Measurements from ENCODE around the gene ELL3. TPM values are rescaled to one million over a fixed set of nuclear protein-coding genes. Genes with fewer than 3 reads are reported as not detected.
"Not testable (repeated sequence)": the region's sequence is repeated elsewhere in the genome, so short reads cannot be mapped to it uniquely, and the experiment has no call there.

Gene ELL3
- total RNA-seq, 1 experiment from 2014 or later, result 2.0 TPM

DNA sequence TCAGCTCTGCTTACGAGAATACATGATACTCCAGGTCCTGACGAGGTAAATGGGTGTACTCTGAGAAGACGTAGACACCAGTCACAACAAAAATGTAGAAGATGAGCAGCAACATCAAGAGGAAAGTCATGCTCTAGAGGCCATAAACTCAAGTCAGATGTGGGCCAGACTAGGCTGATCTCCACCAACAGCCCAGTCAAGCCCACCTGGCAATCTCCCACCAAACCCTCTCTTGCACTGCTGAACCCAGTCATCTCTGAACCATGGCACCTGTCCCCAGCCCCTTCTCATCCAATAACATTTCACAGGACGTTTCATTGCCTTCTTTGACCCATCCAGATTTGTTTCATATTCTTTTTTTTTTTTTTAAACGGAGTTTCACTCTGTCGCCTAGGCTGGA, 41.4 kb downstream of the ELL3 start:
- Mint-ChIP-seq H3K27me3 (ENCODE audit: unreplicated experiment) (no peaks in the 10 kb centered on the region), H3K27ac (ENCODE audit: unreplicated experiment) (no peak overlapping the region)
- no peak for TF ChIP-seq CTCF (IDR thresholded peaks at IDR 0.05; ENCODE audit: unreplicated experiment)

DNA sequence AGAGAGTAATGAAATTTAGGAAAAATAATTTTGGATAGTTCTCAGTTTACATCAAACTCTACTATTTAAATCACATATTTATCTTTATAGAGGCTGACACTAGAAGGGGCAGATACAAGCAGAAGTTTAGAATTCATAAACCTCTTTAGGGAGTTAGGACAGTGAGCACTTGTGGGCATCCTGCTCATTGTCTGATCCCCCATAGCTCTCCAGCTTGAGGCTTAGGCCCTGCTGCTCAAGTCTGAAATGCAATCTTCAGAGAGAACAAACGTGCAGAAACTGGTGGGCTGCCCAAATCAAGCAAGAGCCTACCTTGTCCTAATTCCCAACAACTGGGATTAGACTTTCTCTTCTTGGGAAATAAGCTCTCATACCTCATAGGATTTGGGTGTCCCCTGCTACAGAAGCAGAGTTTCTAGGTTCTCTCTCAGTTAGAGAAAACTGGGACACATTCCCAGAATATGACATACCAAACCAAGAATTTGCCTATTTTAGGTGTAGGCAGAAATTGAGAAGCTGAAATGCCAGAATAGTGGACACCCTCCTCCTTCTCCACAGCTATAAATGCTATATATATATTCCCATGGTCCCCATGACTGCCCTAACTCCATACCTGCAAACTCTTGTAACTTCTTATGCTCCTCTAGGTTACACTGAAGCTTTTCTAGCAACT, 48.6 kb downstream of the ELL3 start:
- H3K9me3 Mint-ChIP-seq (ENCODE audit: low read depth, unreplicated experiment); BruUV-seq (replicated peaks); CTCF ChIA-PET; H3K36me3 Mint-ChIP-seq (ENCODE audit: insufficient read depth, unreplicated experiment); H3K4me3 Mint-ChIP-seq (ENCODE audit: low read depth, unreplicated experiment); DNase-seq; H3K4me1 Mint-ChIP-seq (ENCODE audit: low read depth, unreplicated experiment); H3K27ac Mint-ChIP-seq (ENCODE audit: unreplicated experiment); intact Hi-C loops (cut with micrococcal nuclease; ENCODE audit: unreplicated experiment): not testable (repeated sequence)
- H3K27me3 Mint-ChIP-seq (ENCODE audit: unreplicated experiment), result peaks cover 23% of the 10 kb centered on the region

More for the DNA sequence above, 41.4 kb downstream of the ELL3 start:
- Mint-ChIP-seq H3K4me3 (ENCODE audit: low read depth, unreplicated experiment) (no peak overlapping the region), H3K9me3 (ENCODE audit: low read depth, unreplicated experiment) (peaks cover 2% of the 10 kb centered on the region), H3K36me3 (ENCODE audit: insufficient read depth, unreplicated experiment) (no peaks in the 10 kb centered on the region), H3K4me1 (ENCODE audit: low read depth, unreplicated experiment) (no peaks in the 10 kb centered on the region)
- intact Hi-C loops (cut with micrococcal nuclease; ENCODE audit: unreplicated experiment), result no loop called here
- CTCF ChIA-PET, result no interaction called here
- DNase-seq, result no peak
- BruUV-seq (replicated peaks), result no TSS peak

DNA sequence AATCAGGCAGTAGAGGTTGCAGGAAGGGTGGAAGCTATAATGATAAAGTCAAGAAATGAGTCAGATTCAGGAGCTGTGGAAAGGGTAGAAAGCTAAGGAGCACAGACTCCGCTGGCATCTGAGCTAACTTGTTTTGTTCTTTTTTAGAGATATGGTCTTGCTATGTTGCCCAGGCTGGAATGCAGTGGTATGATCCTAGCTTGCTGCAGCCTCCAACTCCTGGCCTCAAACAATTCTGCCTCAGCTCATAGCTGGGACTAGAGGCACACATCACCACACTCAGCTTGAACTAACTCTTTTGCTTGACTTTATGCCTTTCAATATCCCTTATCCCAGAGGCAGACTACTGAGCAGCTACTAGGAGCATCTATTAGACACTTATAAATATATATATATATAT, 50.5 kb downstream of the ELL3 start:
- DNase-seq; H3K4me3 Mint-ChIP-seq (ENCODE audit: low read depth, unreplicated experiment); intact Hi-C loops (cut with micrococcal nuclease; ENCODE audit: unreplicated experiment); BruUV-seq (replicated peaks); CTCF ChIA-PET; H3K4me1 Mint-ChIP-seq (ENCODE audit: low read depth, unreplicated experiment); H3K9me3 Mint-ChIP-seq (ENCODE audit: low read depth, unreplicated experiment); H3K36me3 Mint-ChIP-seq (ENCODE audit: insufficient read depth, unreplicated experiment); H3K27ac Mint-ChIP-seq (ENCODE audit: unreplicated experiment): not testable (repeated sequence)
- H3K27me3 Mint-ChIP-seq (ENCODE audit: unreplicated experiment), result peaks cover 23% of the 10 kb centered on the region

DNA sequence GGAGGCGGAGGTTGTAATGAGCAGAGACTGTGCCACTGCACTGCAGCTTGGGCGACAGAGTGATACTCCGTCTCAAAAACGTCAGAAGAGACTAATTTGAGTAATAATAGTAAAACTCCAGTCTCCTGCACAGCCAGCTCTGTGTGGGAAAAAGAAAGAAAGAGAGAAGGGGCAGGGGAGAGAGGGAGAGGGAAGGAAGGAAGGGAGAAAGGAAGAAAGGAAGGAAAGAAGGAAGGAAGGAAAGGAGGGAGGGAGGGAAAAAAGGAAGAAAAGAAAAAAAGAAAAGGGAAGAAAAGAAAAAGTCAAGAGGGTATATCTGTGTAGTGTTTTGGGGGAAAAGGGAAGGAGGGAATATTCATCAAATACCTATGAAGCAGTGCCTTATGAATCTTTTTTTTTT, 53.6 kb downstream of the ELL3 start:
- H3K9me3 Mint-ChIP-seq (ENCODE audit: low read depth, unreplicated experiment), result no peaks in the 10 kb centered on the region
- H3K4me1 Mint-ChIP-seq (ENCODE audit: low read depth, unreplicated experiment), result no peaks in the 10 kb centered on the region
- no peak overlapping the region for H3K4me3 Mint-ChIP-seq (ENCODE audit: low read depth, unreplicated experiment)
- TF ChIP-seq CTCF (IDR thresholded peaks at IDR 0.05; ENCODE audit: unreplicated experiment), result no peak
- DNase-seq, result no peak
- H3K27me3 Mint-ChIP-seq (ENCODE audit: unreplicated experiment), result peaks cover under 1% of the 10 kb centered on the region
- CTCF ChIA-PET, result interaction anchor here (0.6 kb wide), 1 partner anchor 122 kb away, joined by 3 read pairs; no protein-coding TSS in a partner anchor
- H3K27ac Mint-ChIP-seq (ENCODE audit: unreplicated experiment), result no peak overlapping the region
- H3K36me3 Mint-ChIP-seq (ENCODE audit: insufficient read depth, unreplicated experiment), result no peaks in the 10 kb centered on the region
- no TSS peak for BruUV-seq (replicated peaks)
- intact Hi-C loops (cut with micrococcal nuclease; ENCODE audit: unreplicated experiment), result no loop called here

Small RNA genes within 50 kb of the gene (microRNA-seq; reads per million reads assigned to microRNA genes)
- not detected for gene MIR1282

Other genes with a start within 250 kb of the ELL3 start
- gene PPIP5K1, start 186.8 kb downstream of the ELL3 start, total RNA-seq (2022), result 28.1 and 29.4 TPM in 2 replicates
- 2.0 and 5.4 TPM in 2 replicates for gene CKMT1B, start 182.9 kb downstream of the ELL3 start, total RNA-seq (2022)
- 0.57 and 1.1 TPM in 2 replicates for gene STRC, start 158.2 kb downstream of the ELL3 start, total RNA-seq (2022)
- 2.1 and 4.0 TPM in 2 replicates for gene CATSPER2, start 128.1 kb downstream of the ELL3 start, total RNA-seq (2022)
- 0.66 and 1.2 TPM in 2 replicates for gene CKMT1A, start 83.1 kb downstream of the ELL3 start, total RNA-seq (2022)
- gene PDIA3, start 30.5 kb downstream of the ELL3 start, total RNA-seq (2022), result 409 and 431 TPM in 2 replicates
- 331 and 358 TPM in 2 replicates for gene SERF2, start 15.4 kb upstream of the ELL3 start, total RNA-seq (2022)
- gene SERINC4, start 23.3 kb upstream of the ELL3 start, total RNA-seq (2022), result 0.33 TPM in 1 of 2 replicates, not detected in the other
- 15.8 and 17.4 TPM in 2 replicates for gene HYPK, start 23.6 kb upstream of the ELL3 start, total RNA-seq (2022)
- 15.8 and 16.4 TPM in 2 replicates for gene MFAP1, start 47.7 kb upstream of the ELL3 start, total RNA-seq (2022)
- 7.8 and 11.5 TPM in 2 replicates for gene WDR76, start 50.0 kb upstream of the ELL3 start, total RNA-seq (2022)